HFF-Myc (cell line): ENCODE data around the gene OR5AC2.

Source experiments
- DNase-seq: peaks from one replicate; pipeline ENCODE4 v3.0.0-alpha.2; 2011; ENCODE audit warnings: low read depth; ENCODE audit errors: extremely low read depth
- H3K4me3 ChIP-seq: replicated peaks from 2 replicates; pipeline ENCODE4 v1.5.1; 2011; ENCODE audit warnings: low read depth, mild to moderate bottlenecking, control low read depth, low read length
- TF ChIP-seq, protein P1 (sequence below): IDR thresholded peaks from 2 replicates; pipeline ENCODE4 v1.5.1; 2012; ENCODE audit warnings: mild to moderate bottlenecking, low read depth, low read length, control low read depth; ENCODE audit errors: missing control alignments

OR5AC2 gene

DNA sequence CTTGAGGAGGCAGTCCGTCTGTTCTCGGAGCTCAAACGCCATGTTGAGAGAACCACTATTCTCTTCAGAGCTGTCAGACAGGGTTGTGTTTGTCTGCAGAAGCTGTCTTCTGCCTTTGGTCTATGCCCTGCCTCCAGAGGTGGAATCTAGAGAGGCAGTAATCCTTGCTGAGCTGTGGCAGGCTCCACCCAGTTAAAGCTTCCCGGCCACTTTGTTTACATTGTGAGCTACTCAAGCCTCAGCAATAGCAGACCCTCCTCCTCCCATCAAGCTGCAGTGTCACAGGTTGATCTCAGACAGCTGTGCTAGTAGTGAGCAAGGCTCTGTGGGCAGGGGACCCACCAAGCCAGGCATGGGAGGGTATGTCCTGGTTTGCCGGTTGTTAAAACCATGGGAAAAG is 8.9 kb downstream of the OR5AC2 start:
- TF ChIP-seq, protein P1, sequence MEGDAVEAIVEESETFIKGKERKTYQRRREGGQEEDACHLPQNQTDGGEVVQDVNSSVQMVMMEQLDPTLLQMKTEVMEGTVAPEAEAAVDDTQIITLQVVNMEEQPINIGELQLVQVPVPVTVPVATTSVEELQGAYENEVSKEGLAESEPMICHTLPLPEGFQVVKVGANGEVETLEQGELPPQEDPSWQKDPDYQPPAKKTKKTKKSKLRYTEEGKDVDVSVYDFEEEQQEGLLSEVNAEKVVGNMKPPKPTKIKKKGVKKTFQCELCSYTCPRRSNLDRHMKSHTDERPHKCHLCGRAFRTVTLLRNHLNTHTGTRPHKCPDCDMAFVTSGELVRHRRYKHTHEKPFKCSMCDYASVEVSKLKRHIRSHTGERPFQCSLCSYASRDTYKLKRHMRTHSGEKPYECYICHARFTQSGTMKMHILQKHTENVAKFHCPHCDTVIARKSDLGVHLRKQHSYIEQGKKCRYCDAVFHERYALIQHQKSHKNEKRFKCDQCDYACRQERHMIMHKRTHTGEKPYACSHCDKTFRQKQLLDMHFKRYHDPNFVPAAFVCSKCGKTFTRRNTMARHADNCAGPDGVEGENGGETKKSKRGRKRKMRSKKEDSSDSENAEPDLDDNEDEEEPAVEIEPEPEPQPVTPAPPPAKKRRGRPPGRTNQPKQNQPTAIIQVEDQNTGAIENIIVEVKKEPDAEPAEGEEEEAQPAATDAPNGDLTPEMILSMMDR: no peak
- no peak overlapping the region for H3K4me3 ChIP-seq
- DNase-seq: no peak

DNA sequence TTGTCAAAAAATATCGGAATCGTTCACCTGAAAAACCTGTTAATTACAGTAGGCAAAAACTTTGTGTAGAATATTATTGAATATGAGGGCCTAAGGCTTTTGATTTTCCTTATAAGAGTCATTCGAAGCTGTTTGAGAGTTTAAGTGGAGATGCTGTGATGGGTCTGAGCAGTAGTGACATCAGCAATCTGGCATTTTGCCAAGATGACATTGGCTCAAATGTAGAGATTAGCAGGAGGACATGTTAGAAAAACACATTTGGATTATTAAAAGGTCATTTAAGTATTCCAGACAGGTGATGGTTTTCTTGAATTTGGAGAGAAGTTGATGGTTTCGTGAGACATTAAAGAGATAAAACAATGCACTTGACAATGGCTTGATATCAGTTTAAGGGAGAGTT is 12.9 kb downstream of the OR5AC2 start:
- no peak overlapping the region for H3K4me3 ChIP-seq
- TF ChIP-seq, protein P1: no peak
- no peak for DNase-seq

DNA sequence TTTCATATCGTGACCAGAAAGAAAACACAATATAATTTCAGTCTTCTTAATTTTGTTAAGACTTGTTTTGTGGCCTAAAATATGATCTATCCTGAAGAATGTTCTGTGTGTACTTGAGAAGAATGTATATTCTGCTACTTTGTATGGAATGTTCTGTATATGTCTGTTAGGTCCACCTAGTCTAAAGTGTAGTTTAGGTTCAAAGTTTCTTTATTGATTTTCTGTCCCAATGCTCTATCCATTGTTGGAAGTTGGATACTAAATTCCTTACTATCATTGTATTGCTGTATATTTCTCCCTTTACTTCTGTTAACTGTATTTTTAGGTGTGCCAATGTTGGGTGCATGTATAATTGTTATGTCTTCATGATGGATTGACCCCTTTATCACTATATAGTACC is 21.2 kb downstream of the OR5AC2 start:
- H3K4me3 ChIP-seq: no peak overlapping the region
- TF ChIP-seq, protein P1: no peak
- DNase-seq: no peak

DNA sequence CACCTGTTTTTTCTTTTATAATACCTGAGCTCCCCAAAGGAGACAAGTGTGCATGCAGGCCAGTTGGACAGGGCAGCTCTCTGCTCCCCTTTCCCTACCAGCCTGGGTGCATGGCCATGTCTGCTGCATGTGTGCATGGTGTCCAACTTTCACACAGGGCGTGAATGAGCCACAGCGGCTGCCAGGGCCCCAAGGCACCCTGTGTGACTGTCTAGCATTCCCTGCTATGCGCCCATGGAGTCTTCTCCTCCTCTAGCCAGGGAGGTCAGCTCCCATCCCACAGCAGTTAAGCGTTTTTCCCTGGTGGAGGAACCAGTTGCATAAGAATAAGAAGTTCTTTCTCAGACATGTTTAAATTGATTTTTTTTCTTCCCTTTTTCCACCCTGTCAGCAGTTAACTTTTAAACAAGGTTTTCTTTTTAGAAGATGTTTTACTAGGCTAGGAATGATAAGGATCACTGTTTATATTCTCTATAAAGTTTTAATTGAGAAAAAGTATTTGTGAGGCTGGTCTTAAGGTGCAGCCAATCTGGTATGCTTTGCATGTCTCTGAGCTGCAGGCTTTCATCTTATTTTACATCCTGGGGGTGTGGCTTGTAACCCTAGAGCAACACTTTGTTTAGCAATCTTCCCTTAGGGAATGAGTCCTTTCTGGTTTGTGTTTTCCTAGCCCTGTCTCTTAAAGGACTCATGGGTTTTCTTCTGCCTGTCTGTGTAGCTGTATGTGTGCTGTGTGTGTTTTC is 23.0 kb downstream of the OR5AC2 start:
- TF ChIP-seq, protein P1: no peak
- no peak overlapping the region for H3K4me3 ChIP-seq
- no peak for DNase-seq

DNA sequence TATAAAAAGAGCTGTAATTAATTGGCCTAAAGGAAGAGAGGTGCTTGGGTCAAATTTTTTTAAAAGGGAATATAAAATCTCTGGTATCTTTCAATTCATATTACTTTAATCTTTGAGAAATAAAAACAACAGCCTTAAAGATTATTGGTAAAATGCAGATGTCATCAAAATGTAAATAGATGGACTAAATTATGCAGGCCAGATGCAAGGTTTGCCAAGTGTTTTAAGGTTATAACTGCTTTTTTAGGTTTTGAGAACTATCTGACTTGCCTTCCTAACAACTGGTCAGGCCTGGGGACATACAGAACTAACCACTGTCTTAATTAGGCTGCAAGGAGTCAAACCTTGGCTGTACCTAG is 23.6 kb downstream of the OR5AC2 start:
- TF ChIP-seq, protein P1: no peak
- DNase-seq: no peak
- H3K4me3 ChIP-seq: no peak overlapping the region

DNA sequence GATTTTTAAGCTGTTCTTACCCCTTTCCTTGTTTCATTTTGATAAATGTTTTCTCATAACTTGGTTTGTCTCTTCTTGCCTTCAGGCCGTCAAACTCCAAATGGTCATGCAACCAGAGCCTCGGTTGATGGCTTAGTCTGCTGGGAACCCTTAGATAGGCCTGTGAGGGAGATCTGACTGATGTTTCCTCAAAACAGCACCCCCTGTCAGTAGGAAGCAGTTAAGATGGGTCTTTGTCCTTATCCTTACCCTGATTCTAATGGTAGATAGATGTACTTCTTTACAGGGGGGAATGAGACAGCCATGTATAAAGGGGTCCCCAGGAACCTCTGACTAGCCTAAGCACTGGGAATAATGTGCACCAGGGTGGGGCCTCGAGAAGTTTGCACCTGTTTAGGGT is 27.3 kb downstream of the OR5AC2 start:
- DNase-seq: no peak
- TF ChIP-seq, protein P1: no peak
- H3K4me3 ChIP-seq: no peak overlapping the region

DNA sequence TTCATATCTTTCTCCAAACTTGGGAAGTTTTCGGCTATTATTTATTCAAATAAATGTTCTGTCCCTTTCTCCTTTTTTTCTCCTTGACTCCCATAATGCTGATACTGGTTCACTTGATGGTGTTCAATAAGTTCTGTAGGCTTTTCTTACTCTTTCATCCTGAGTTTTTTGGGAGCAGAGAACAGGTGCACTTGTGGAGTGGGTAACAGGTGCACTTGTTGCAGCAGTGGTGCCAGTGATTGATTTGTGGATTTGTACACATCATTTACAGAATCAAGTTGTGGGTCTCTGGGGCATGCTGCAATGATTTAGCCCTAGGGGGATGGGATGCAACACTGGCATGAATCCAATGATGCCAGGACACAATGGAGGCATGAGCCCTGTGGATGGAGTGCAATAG is 28.7 kb downstream of the OR5AC2 start:
- no peak for DNase-seq
- TF ChIP-seq, protein P1: no peak

More for the DNA sequence above, 28.7 kb downstream of the OR5AC2 start:
- H3K4me3 ChIP-seq: no peak overlapping the region
